ENCODE results near the gene ORC4. TPM values are rescaled to one million over a fixed set of nuclear protein-coding genes. Genes with fewer than 3 reads are reported as not detected.

Gene ORC4
- polyA plus RNA-seq, 3 donors = 30.2 to 34.0 (median 33.1) TPM

DNA sequence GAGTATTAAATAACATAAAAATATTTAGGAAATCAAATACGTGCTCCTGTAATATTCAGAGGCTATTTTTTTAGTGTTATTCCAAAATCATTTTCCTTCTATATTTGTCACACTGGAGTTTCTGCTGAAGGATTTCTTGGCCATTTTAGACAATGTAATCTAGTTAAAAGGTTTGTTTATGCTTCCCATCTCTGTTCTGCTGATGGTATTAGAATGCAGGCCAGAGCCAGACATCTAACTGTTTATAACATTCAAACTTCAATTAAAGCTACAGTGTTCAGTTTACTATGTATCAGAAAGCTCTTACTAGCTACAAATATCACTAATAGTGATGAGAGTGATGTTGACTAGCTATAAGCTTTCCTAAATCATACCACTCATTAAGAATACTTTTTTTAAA is 8.2 kb upstream of the ORC4 start:
- DNase-seq = no peak
- Mint-ChIP-seq H3K27ac (no peak overlapping the region), H3K36me3 (no peaks in the 10 kb centered on the region), H3K4me3 (no peak overlapping the region), H3K27me3 (ENCODE audit: low read depth in 3 of 3) (no peaks in the 10 kb centered on the region), H3K9me3 (no peaks in the 10 kb centered on the region), H3K4me1 (peaks cover 1% of the 10 kb centered on the region)
- peaks cover 0 to 6% of the 10 kb centered on the region in 2 donors for H3K36me3 ChIP-seq (replicated peaks in 1 of 2; ENCODE audit: control insufficient read depth in 1 of 2, insufficient read depth in 2 of 2, low read length in 2 of 2)
- H3K27me3 ChIP-seq (ENCODE audit: control insufficient read depth in 2 of 2, insufficient read depth in 2 of 2, low read length in 2 of 2) = no peaks in the 10 kb centered on the region
- TF ChIP-seq CTCF (IDR thresholded peaks at IDR 0.05) = no peak
- H3K4me1 ChIP-seq (ENCODE audit: control insufficient read depth in 1 of 2, insufficient read depth in 2 of 2, low read length in 2 of 2) = peaks cover 0 to under 1% of the 10 kb centered on the region in 2 donors
- H3K4me3 ChIP-seq (replicated peaks in 1 of 3; ENCODE audit: low read depth in 2 of 3, low read length in 3 of 3) = no peak overlapping the region
- H3K79me2 ChIP-seq (ENCODE audit: insufficient read depth, low read length) = peaks cover 42% of the 10 kb centered on the region
- intact Hi-C loops (cut with micrococcal nuclease) = no loop called here
- no peaks in the 10 kb centered on the region for H3K9me3 ChIP-seq (replicated peaks in 1 of 2; ENCODE audit: control insufficient read depth in 1 of 2, insufficient read depth in 1 of 2, low read length in 2 of 2)
- H4K20me1 ChIP-seq (ENCODE audit: insufficient read depth, low read length) = peaks cover 9% of the 10 kb centered on the region
- H2AFZ ChIP-seq (ENCODE audit: insufficient read depth, low read depth, low read length, poor library complexity, severe bottlenecking) = no peak overlapping the region
- WGBS (ENCODE audit: insufficient coverage) = no CpG with 5 or more reads among the region's 1 CpG
- H3K27ac ChIP-seq (ENCODE audit: low read depth in 1 of 2, low read length in 2 of 2) = no peak overlapping the region
- H3K4me2 ChIP-seq (replicated peaks; ENCODE audit: extremely low read depth, low read length, poor library complexity, severe bottlenecking) = no peak overlapping the region
- H3K9ac ChIP-seq (ENCODE audit: insufficient read depth, low read length, poor library complexity, severe bottlenecking) = no peak overlapping the region

DNA sequence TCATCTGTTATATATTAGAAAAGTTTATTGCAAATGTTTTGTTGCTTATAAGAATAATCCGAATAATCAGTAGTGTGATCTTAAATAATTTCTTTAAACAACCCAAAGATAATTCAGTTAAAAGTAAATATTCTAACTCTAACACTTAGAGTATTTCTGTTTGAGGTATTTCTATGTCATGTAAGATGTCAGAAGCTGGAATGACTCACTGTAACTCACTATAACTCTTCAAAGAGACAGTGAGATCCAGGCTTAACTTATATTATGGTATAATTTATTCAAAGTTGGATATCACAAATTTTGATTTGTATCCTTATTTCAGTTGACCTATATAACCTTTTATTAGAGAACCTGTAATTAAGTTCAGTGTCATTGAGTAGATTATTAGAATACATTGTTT is 7.3 kb upstream of the ORC4 start:
- no peak overlapping the region for H2AFZ ChIP-seq (ENCODE audit: insufficient read depth, low read depth, low read length, poor library complexity, severe bottlenecking)
- Mint-ChIP-seq H3K36me3 (peaks cover 0 to 2% of the 10 kb centered on the region in 2 donors), H3K27me3 (ENCODE audit: low read depth in 3 of 3) (no peaks in the 10 kb centered on the region), H3K9me3 (no peaks in the 10 kb centered on the region), H3K4me1 (peaks cover 9% of the 10 kb centered on the region), H3K4me3 (no peak overlapping the region), H3K27ac (no peak overlapping the region)
- no peaks in the 10 kb centered on the region for H3K9me3 ChIP-seq (replicated peaks in 1 of 2; ENCODE audit: control insufficient read depth in 1 of 2, insufficient read depth in 1 of 2, low read length in 2 of 2)
- no peak for TF ChIP-seq CTCF (IDR thresholded peaks at IDR 0.05)
- no peak overlapping the region for H3K4me3 ChIP-seq (replicated peaks in 1 of 3; ENCODE audit: low read depth in 2 of 3, low read length in 3 of 3)
- no CpG with 5 or more reads among the region's 1 CpG for WGBS (ENCODE audit: insufficient coverage)
- H3K27me3 ChIP-seq (ENCODE audit: control insufficient read depth in 2 of 2, insufficient read depth in 2 of 2, low read length in 2 of 2) = no peaks in the 10 kb centered on the region
- H3K36me3 ChIP-seq (replicated peaks in 1 of 2; ENCODE audit: control insufficient read depth in 1 of 2, insufficient read depth in 2 of 2, low read length in 2 of 2) = peaks cover 0 to 6% of the 10 kb centered on the region in 2 donors
- DNase-seq = no peak
- peaks cover 2 to 11% of the 10 kb centered on the region in 2 donors for H3K4me1 ChIP-seq (ENCODE audit: control insufficient read depth in 1 of 2, insufficient read depth in 2 of 2, low read length in 2 of 2)
- H3K79me2 ChIP-seq (ENCODE audit: insufficient read depth, low read length) = peaks cover 52% of the 10 kb centered on the region
- H3K27ac ChIP-seq (ENCODE audit: low read depth in 1 of 2, low read length in 2 of 2) = no peak overlapping the region
- H3K9ac ChIP-seq (ENCODE audit: insufficient read depth, low read length, poor library complexity, severe bottlenecking) = no peak overlapping the region
- intact Hi-C loops (cut with micrococcal nuclease) = no loop called here
- no peak overlapping the region for H3K4me2 ChIP-seq (replicated peaks; ENCODE audit: extremely low read depth, low read length, poor library complexity, severe bottlenecking)
- H4K20me1 ChIP-seq (ENCODE audit: insufficient read depth, low read length) = peaks cover 9% of the 10 kb centered on the region

All from CD14-positive monocyte (primary cell).